Cardiac muscle cell (in vitro differentiated cells and primary cell): ENCODE measurements around the gene GNRH2. TPM values are rescaled to one million over a fixed set of nuclear protein-coding genes. Genes with fewer than 3 reads are reported as not detected.
A peak's percentile ranks its signal among the peaks of the same experiment; 100 is the strongest.
"Not testable (repeated sequence)": the region's sequence is repeated elsewhere in the genome, so short reads cannot be mapped to it uniquely, and the experiment has no call there.

Experiments
- DNase-seq, 2 donors: peaks; one replicate each; pipeline versions ENCODE4 v3.0.0 to v3.0.0-alpha.2; 2010 to 2017; ENCODE audit warnings: low read depth in 1 of 2, low spot score in 1 of 2
- H3K27ac ChIP-seq: fragments of 200-600 bp; sonication (generic); 2 replicates; pipeline ENCODE4 v1.5.1; 2016
- H3K27me3 ChIP-seq: fragments of 200-600 bp; sonication (generic); 2 replicates; pipeline ENCODE4 v1.6.0; 2016; ENCODE audit warnings: control low read depth
- H3K36me3 ChIP-seq: fragments of 200-600 bp; sonication (generic); 2 replicates; pipeline ENCODE4 v1.5.1; 2016; ENCODE audit warnings: control low read depth
- H3K4me1 ChIP-seq: fragments of 200-600 bp; sonication (generic); 2 replicates; pipeline ENCODE4 v1.8.1; 2017; ENCODE audit warnings: low read depth, mild to moderate bottlenecking, mixed run types
- H3K4me3 ChIP-seq: fragments of 200-600 bp; sonication (generic); 2 replicates; pipeline ENCODE4 v1.5.1; 2016; ENCODE audit warnings: mild to moderate bottlenecking
- H3K9me3 ChIP-seq: fragments of 200-600 bp; sonication (generic); 2 replicates; pipeline ENCODE4 v1.5.1; 2017; ENCODE audit warnings: low read depth, mild to moderate bottlenecking, control low read depth
- CTCF ChIP-seq: IDR thresholded peaks from 2 replicates; pipeline ENCODE4 v1.5.1; 2012; ENCODE audit warnings: low read depth, mild to moderate bottlenecking, low read length
- polyA plus RNA-seq: library from polyadenylated mRNA; unstranded; fragments of >200 nt; fragmentation: Nextera tagmentation; extraction: Ambion mirVana; gene quantifications from 2 replicates; pipeline ENCODE4 v1.2.1, GENCODE V29; 2016
- total RNA-seq: library from RNA; depleted of rRNA; stranded (reverse); fragments of >200 nt; gene quantifications from 2 replicates; pipeline ENCODE4 v1.2.3, GENCODE V29; 2016

GNRH2 gene
- total and polyA plus RNA-seq, 2 experiments from 2014 or later: 5.3 TPM; not detected in 1

DNA sequence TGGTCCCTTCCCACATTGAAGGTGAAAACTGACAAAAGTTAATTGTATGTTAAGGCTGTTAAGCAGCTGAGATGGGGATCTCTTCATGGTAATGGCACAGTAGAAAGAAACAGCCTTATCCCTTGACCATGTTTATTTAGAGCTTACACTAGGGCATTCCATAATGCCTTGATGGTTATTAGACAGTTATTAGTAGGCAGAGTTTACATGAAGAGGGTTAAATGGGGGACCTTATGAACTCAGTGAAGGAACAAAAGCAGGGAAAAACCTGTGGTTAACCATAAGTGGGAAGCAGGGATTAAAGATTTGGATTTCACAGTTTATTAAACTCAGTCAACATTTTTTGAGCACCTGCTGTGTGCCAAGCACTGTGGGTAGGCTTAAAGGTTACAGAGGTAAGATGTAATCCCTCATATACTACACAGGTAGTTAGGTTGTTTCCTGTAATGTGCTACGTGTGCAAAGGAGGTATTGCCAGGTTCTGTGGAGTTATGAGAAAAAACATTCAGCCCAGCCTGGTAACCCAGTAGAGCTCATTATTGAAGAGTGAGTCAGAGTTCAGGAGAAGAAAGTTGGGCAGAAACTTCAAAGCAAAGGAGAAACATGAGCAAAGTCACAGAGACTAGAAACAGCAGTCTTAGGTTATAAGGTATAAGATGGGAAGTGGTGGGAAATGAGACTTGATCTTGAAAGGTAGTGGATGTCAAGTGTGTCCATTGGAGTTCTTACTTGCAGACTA, 32.3 kb upstream of the GNRH2 start:
- no peaks in the 10 kb centered on the region for H3K4me1 ChIP-seq
- DNase-seq: peak in 1 of 2 donors; percentile 19

DNA sequence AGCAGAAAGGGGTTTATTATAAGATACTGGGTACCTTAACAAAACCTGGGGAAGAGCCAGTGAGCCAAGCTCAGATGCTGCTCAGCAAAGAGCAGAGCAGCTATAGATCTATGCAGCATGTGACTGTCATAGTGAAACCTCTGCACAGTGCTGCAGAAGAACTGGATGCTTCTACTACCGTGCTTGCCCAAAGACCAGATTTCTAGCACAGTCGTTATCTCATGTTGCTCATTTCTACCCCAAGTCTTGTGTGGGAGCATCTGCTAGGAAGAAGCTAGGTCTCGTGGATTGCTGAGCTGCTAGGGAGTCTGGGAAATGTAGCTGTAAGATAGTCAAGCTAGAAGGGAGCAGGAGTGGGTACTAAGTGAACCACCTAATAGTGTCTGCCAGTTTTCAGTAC, 31.7 kb upstream of the GNRH2 start:
- no peak for DNase-seq
- H3K4me1 ChIP-seq: no peaks in the 10 kb centered on the region
- H3K4me3 ChIP-seq: no peak overlapping the region
- H3K36me3 ChIP-seq: peaks cover 17% of the 10 kb centered on the region
- no peak overlapping the region for H3K27ac ChIP-seq
- no peak for TF ChIP-seq CTCF
- no peaks in the 10 kb centered on the region for H3K9me3 ChIP-seq
- H3K27me3 ChIP-seq: no peaks in the 10 kb centered on the region

More for the DNA sequence above, 32.3 kb upstream of the GNRH2 start:
- Histone ChIP-seq H3K9me3 (no peaks in the 10 kb centered on the region), H3K36me3 (peaks cover 19% of the 10 kb centered on the region), H3K27me3 (no peaks in the 10 kb centered on the region), H3K27ac (no peak overlapping the region), H3K4me3 (no peak overlapping the region)
- no peak for TF ChIP-seq CTCF

DNA sequence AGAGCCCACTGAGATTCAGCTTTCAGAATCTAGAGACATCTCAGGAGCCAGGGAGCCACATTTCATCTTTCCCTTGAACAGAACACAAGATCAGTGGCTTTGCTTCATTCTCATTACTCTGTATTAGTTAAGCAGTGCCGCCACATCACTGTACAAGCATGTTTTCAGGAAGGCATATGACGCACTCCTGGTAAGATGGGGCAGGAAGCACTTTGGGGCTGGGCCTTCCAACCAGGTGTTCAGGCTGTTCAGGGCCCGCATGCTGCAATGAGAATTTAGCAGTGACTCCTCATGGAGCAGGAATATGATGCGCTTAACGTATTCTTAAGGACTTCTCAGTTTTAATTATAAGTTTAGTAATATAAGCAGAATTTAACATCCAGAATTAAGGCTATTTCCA, 29.7 kb upstream of the GNRH2 start:
- Histone ChIP-seq H3K4me3 (no peak overlapping the region), H3K27me3 (no peaks in the 10 kb centered on the region), H3K27ac (no peak overlapping the region), H3K36me3 (peaks cover 7% of the 10 kb centered on the region), H3K9me3 (no peaks in the 10 kb centered on the region), H3K4me1 (no peaks in the 10 kb centered on the region)
- no peak for TF ChIP-seq CTCF
- DNase-seq: no peak

DNA sequence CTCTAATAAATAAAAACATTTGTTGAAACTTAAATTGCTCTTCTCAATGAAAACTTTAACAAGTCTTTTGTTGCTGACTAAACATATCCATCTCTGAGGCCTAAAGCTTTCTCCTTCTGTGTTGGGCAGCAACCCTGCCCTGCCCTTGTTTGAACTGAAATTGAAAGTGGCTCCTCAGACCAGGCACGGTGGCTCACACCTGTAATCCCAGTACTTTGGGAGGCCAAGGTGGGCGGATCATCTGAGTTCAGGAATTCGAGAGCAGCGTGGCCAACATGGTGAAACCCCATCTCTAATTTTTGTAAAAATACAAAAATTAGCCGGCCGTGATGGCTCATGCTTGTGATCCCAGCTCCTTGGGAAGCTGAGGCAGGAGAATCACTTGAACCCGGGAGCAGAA, 29.2 kb upstream of the GNRH2 start:
- Histone ChIP-seq H3K36me3 (peaks cover 7% of the 10 kb centered on the region), H3K27ac (no peak overlapping the region), H3K9me3 (no peaks in the 10 kb centered on the region), H3K4me3 (no peak overlapping the region), H3K27me3 (no peaks in the 10 kb centered on the region), H3K4me1 (no peaks in the 10 kb centered on the region)
- no peak for DNase-seq
- no peak for TF ChIP-seq CTCF

DNA sequence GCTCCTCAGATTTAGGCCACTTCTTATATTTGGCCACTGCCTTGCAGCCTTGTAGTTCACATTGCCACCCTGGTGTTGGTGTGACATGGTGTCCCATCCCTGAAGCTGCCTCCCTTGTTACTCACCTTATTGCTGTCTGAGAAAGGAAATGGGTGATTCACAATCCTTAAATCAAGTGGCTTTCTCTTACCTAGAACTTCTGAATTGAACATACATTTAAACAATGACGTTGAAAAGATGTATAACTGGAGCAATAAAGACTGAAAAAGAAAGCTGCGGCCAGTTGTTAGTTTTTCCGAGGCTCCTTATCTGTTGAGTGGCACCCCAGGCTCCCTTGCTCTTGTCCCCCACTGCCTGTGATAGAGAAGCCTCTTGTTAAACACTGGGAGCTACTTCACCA, 28.8 kb upstream of the GNRH2 start:
- H3K27ac ChIP-seq: no peak overlapping the region
- H3K9me3 ChIP-seq: no peaks in the 10 kb centered on the region
- H3K4me1 ChIP-seq: no peaks in the 10 kb centered on the region
- TF ChIP-seq CTCF: no peak
- no peak overlapping the region for H3K4me3 ChIP-seq
- H3K36me3 ChIP-seq: peaks cover 7% of the 10 kb centered on the region
- no peak for DNase-seq
- H3K27me3 ChIP-seq: no peaks in the 10 kb centered on the region

DNA sequence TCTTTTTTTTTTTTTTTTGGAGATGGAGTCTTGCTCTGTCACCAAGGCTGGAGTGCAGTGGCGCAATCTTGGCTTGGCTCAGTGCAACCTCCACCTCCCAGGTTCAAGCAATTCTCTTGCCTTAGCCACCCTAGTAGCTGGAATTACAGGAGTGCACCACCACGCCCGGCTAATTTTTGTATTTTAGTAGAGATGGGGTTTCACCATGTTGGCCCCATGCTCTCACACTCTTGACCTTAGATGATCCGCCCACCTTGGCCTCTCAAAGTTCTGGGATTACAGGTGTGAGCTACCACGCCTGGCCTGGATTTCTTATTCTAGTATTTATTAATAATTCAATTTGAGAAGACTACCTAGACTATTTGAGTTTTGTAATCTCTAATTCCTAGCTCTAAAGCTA, 28.1 kb upstream of the GNRH2 start:
- H3K36me3 ChIP-seq, H3K27ac ChIP-seq, H3K27me3 ChIP-seq, H3K9me3 ChIP-seq, H3K4me1 ChIP-seq, DNase-seq, H3K4me3 ChIP-seq: not testable (repeated sequence)
